ENCODE measurements around the gene MAOA. TPM values are rescaled to one million over a fixed set of nuclear protein-coding genes. Genes with fewer than 3 reads are reported as not detected.
A peak's percentile ranks its signal among the peaks of the same experiment; 100 is the strongest.

The MAOA gene
- total and polyA plus RNA-seq, 9 of the 15 experiments (the other 6 are each of a cell fraction or from before 2014, with no cell fraction given): 0.68 to 2.7 (median 1.9) TPM

DNA sequence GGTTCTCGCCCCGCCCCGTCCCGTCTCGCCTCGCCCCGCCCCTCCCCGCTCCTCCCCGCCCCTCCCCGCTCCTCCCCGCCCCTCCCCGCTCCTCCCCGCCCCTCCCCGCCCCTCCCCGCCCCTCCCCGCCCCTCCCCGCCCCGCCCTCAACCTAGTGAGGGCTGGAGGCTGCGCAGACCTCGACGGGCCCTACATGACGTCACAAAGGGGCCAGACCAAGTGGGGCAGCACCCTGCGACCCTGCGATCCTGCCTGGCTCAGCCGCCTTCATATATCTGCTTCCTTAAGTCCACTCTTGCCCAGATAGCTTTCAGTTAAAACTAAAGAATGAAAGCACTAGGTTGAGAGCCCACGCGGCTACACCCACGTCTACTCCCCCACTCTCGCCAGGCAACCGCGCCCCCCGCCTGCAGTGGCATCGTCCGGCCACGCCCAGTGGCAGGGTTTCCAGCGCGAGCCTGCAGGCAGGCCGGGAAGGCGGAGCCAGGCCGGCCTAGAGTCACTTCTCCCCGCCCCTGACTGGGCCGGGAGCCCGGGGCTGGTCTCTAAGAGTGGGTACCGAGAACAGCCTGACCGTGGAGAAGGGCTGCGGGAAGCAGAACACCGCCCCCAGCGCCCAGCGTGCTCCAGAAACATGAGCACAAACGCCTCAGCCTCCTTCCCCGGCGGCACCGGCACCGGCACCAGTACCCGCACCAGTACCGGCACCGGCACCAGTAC, 1.5 kb upstream of the MAOA start (continued):
- TF ChIP-seq CBX2 (IDR thresholded peaks at IDR 0.05; ENCODE audit: insufficient read depth, low read length, poor library complexity, severe bottlenecking): no peak
- TF ChIP-seq E2F1 (CRISPR knock-in tag; IDR thresholded peaks at IDR 0.05): no peak
- no peak for TF ChIP-seq NR2F6 (CRISPR knock-in tag; IDR thresholded peaks at IDR 0.05)
- 0 out of 2 replicates have a peak, but pooled peaks have one; percentile 19 for TF ChIP-seq RBFOX2 (IDR thresholded peaks at IDR 0.05; ENCODE audit: low read depth, low read length)
- TF ChIP-seq ATF1 (CRISPR knock-in tag; IDR thresholded peaks at IDR 0.05): peak; percentile 34; the same call in 1 of the 2 replicates
- TF ChIP-seq ATF1 (tag; IDR thresholded peaks at IDR 0.05): peak; percentile 94
- TF ChIP-seq ZNF24 (IDR thresholded peaks at IDR 0.05): no peak
- TF ChIP-seq RFX1 (IDR thresholded peaks at IDR 0.05): peak; percentile 36; the same call in 1 of the 2 replicates
- TF ChIP-seq ZBTB34 (CRISPR knock-in tag; IDR thresholded peaks at IDR 0.05): no peak
- no peak for TF ChIP-seq FUS (optimal IDR thresholded peaks at IDR 0.05; ENCODE audit: low read depth, low read length)
- TF ChIP-seq MYC (IDR thresholded peaks at IDR 0.05; ENCODE audit: low read depth, low read length): no peak
- no peak for TF ChIP-seq MYC (CRISPR knock-in tag; IDR thresholded peaks at IDR 0.05; ENCODE audit: borderline replicate concordance, low read depth)
- TF ChIP-seq, protein P1, sequence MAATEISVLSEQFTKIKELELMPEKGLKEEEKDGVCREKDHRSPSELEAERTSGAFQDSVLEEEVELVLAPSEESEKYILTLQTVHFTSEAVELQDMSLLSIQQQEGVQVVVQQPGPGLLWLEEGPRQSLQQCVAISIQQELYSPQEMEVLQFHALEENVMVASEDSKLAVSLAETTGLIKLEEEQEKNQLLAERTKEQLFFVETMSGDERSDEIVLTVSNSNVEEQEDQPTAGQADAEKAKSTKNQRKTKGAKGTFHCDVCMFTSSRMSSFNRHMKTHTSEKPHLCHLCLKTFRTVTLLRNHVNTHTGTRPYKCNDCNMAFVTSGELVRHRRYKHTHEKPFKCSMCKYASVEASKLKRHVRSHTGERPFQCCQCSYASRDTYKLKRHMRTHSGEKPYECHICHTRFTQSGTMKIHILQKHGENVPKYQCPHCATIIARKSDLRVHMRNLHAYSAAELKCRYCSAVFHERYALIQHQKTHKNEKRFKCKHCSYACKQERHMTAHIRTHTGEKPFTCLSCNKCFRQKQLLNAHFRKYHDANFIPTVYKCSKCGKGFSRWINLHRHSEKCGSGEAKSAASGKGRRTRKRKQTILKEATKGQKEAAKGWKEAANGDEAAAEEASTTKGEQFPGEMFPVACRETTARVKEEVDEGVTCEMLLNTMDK (IDR thresholded peaks at IDR 0.05; ENCODE audit: borderline replicate concordance, insufficient read depth, low read depth, low read length, poor library complexity, severe bottlenecking): no peak
- TF ChIP-seq THRB (CRISPR knock-in tag; conservative IDR thresholded peaks at IDR 0.05): no peak
- TF ChIP-seq ZNF444 (CRISPR knock-in tag; IDR thresholded peaks at IDR 0.05): no peak
- TF ChIP-seq STAT5A (IDR thresholded peaks at IDR 0.05; ENCODE audit: borderline replicate concordance, low read length): no peak
- TF ChIP-seq, protein P2, sequence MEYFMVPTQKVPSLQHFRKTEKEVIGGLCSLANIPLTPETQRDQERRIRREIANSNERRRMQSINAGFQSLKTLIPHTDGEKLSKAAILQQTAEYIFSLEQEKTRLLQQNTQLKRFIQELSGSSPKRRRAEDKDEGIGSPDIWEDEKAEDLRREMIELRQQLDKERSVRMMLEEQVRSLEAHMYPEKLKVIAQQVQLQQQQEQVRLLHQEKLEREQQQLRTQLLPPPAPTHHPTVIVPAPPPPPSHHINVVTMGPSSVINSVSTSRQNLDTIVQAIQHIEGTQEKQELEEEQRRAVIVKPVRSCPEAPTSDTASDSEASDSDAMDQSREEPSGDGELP (CRISPR knock-in tag; IDR thresholded peaks at IDR 0.05; ENCODE audit: borderline replicate concordance): peak; percentile 25; the same call in 1 of the 2 replicates
- no peak for TF ChIP-seq HMGXB4 (CRISPR knock-in tag; IDR thresholded peaks at IDR 0.05)
